Left lung (tissue), 10 donors: ENCODE data around the gene ACOT7. TPM values are rescaled to one million over a fixed set of nuclear protein-coding genes. Genes with fewer than 3 reads are reported as not detected.

Experiments
- ATAC-seq: fragments of 200-7000 bp; cut with Tn5 transposase; one replicate; pipeline ENCODE4 v1.9.1; 2020; ENCODE audit warnings: moderate library complexity
- DNase-seq, 4 donors: peaks; one replicate each; pipeline ENCODE4 v3.0.0-alpha.2; 2013 to 2020
- H3K27ac ChIP-seq, 2 donors: fragments of 200-600 bp; sonication (generic) in 1 of 2; one replicate each; pipeline versions ENCODE4 v1.5.0 to v1.8.0; 2020 to 2021
- H3K27me3 ChIP-seq, 2 donors: fragments of 200-600 bp; sonication (generic) in 1 of 2; one replicate each; pipeline versions ENCODE4 v1.5.0 to v1.8.0; 2020 to 2021
- H3K36me3 ChIP-seq, 2 donors: fragments of 200-600 bp; sonication (generic) in 1 of 2; one replicate each; pipeline versions ENCODE4 v1.5.0 to v1.8.0; 2020 to 2021
- H3K4me1 ChIP-seq, 2 donors: fragments of 200-600 bp; one replicate each; pipeline ENCODE4 v1.8.0; 2021
- H3K4me3 ChIP-seq, 2 donors: fragments of 200-600 bp; sonication (generic) in 1 of 2; one replicate each; pipeline versions ENCODE4 v1.5.0 to v1.8.0; 2020 to 2021; ENCODE audit warnings: mild to moderate bottlenecking in 1 of 2
- H3K9me3 ChIP-seq, 2 donors: fragments of 200-600 bp; sonication (generic) in 1 of 2; one replicate each; pipeline versions ENCODE4 v1.5.0 to v1.8.0; 2020 to 2021
- intact Hi-C, 2 donors: fragments of 100-400 bp; cut with DNase I; formaldehyde crosslinking; loops; one replicate each; pipeline versions ENCODE4 v1.11.2 to v1.14.2; 2022
- polyA plus RNA-seq, 6 donors: library from polyadenylated mRNA; unstranded; fragments of 120-200 nt; gene quantifications; one replicate each; pipeline ENCODE4 v1.2.1, GENCODE V29; 2013; ENCODE audit not compliant: insufficient read length in 6 of 6
- total RNA-seq, 2 donors: library from RNA; stranded (reverse); fragmentation: NEBNext Ultra II Directional; extraction: Animal tissue kit (Norgen Biotek cat#: 25700); gene quantifications; one replicate each; pipeline ENCODE4 v1.2.1, GENCODE V29; 2021
- TF ChIP-seq, protein P1 (sequence below), 2 donors: fragments of 200-600 bp; sonication (generic) in 1 of 2; IDR thresholded peaks; one replicate each; pipeline versions ENCODE4 v1.5.0 to v1.8.0; 2021; ENCODE audit warnings: antibody characterized with exemption in 2 of 2
- donor health status: DM: no; HTN: yes; CAD: no.
- donor health status: DM: no; HTN: no; CAD: no.

Gene ACOT7
- total and polyA plus RNA-seq, 8 donors: 13.1 to 30.1 (median 14.9) TPM

- Histone ChIP-seq H3K4me1 (no peaks in the 10 kb centered on the region), H3K27ac (no peak overlapping the region), H3K36me3 (no peaks in the 10 kb centered on the region), H3K4me3 (no peak overlapping the region), H3K9me3 (no peaks in the 10 kb centered on the region), H3K27me3 (no peaks in the 10 kb centered on the region)
- no peak for ATAC-seq
- peak in 1 of 4 donors; percentile 37 for DNase-seq
- TF ChIP-seq, protein P1, sequence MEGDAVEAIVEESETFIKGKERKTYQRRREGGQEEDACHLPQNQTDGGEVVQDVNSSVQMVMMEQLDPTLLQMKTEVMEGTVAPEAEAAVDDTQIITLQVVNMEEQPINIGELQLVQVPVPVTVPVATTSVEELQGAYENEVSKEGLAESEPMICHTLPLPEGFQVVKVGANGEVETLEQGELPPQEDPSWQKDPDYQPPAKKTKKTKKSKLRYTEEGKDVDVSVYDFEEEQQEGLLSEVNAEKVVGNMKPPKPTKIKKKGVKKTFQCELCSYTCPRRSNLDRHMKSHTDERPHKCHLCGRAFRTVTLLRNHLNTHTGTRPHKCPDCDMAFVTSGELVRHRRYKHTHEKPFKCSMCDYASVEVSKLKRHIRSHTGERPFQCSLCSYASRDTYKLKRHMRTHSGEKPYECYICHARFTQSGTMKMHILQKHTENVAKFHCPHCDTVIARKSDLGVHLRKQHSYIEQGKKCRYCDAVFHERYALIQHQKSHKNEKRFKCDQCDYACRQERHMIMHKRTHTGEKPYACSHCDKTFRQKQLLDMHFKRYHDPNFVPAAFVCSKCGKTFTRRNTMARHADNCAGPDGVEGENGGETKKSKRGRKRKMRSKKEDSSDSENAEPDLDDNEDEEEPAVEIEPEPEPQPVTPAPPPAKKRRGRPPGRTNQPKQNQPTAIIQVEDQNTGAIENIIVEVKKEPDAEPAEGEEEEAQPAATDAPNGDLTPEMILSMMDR (IDR thresholded peaks at IDR 0.05): no peak
- intact Hi-C loops: no loop called here
These were observed 93.9 kb downstream of the ACOT7 start for GRCh38 chr1:6299557-6300165.

DNA sequence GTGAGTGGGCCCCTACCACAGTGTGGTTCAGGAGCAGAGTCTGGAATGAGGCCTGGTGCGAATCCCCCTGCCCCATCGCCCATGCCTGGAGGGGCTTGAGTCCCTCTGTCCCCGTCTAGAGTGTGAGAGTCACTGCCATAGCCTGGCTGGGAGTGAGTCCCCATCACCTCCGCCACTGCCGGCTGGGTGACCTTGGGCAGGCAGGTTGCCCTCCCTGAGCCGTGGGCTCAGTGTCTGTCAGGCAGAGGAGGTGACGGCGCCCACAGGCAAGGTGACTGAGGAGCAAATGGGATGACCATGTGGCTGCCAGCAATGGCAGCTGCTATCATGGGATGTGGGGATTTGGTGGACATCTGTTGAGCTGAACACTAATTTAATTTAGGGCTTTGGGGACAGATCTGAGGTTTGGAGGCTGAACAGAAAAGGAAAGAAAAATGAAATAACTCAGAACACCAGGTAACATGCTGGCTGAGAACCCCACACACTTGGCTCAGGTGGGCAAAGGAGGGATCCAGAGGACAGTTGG lies 94.6 kb downstream of the ACOT7 start:
- no peak for ATAC-seq
- H3K27me3 ChIP-seq: no peaks in the 10 kb centered on the region
- TF ChIP-seq, protein P1 (IDR thresholded peaks at IDR 0.05): no peak

DNA sequence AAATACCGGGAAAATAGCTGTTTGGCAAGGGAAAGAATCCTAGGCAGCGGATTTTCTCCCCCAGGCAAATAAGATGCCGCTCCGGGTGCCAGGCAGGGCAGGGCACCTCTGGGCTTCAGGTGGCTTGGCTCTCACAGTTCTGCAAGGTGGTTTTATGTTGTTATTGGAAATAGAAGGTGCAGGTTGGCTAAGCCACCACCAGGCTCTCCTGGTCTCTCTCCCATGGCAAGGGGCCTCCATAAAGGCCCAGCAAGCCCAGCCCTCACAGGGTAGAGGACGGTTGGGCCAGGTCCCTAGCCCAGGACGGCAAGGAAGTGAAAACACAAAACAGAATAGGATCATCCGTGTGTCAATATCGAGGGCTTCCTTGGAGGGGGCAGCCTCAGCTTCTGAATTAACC lies 95.0 kb downstream of the ACOT7 start:
- Histone ChIP-seq H3K36me3 (peaks cover 0 to 9% of the 10 kb centered on the region in 2 donors), H3K4me1 (no peaks in the 10 kb centered on the region), H3K4me3 (no peak overlapping the region), H3K27ac (no peak overlapping the region), H3K27me3 (no peaks in the 10 kb centered on the region), H3K9me3 (no peaks in the 10 kb centered on the region)
- no peak for ATAC-seq
- TF ChIP-seq, protein P1 (IDR thresholded peaks at IDR 0.05): no peak
- intact Hi-C loops: no loop called here
- peak in 1 of 4 donors; percentile 24 for DNase-seq

More for the DNA sequence above, 94.6 kb downstream of the ACOT7 start:
- Histone ChIP-seq H3K9me3 (no peaks in the 10 kb centered on the region), H3K36me3 (peaks cover 0 to 4% of the 10 kb centered on the region in 2 donors), H3K27ac (no peak overlapping the region), H3K4me3 (no peak overlapping the region), H3K4me1 (no peaks in the 10 kb centered on the region)
- intact Hi-C loops: no loop called here
- DNase-seq: peak in 1 of 4 donors; percentile 54

DNA sequence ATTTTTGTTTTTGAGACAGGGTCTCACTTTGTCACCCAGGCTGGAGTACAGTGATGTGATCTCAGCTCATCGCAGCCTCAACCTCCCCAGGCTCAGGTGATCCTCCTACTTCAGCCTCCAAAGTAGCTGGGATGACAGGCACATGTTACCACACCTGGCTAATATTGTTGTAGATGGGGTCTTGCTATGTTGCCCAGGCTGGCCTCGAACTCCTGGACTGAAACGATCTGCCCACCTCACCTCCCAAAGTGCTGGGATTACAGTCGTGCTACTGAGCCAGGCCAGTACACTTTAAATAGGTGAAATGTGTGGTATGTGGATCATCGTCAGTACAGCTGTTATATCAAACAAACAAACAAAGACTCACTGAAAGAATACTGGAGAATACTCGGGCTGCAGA lies 97.7 kb downstream of the ACOT7 start:
- no peak for ATAC-seq
- intact Hi-C loops: no loop called here
- peaks cover 0 to 9% of the 10 kb centered on the region in 2 donors for H3K36me3 ChIP-seq
- H3K27ac ChIP-seq: no peak overlapping the region
- no peaks in the 10 kb centered on the region for H3K4me1 ChIP-seq
- TF ChIP-seq, protein P1 (IDR thresholded peaks at IDR 0.05): no peak
- H3K9me3 ChIP-seq: no peaks in the 10 kb centered on the region
- no peak overlapping the region for H3K4me3 ChIP-seq
- no peak for DNase-seq
- H3K27me3 ChIP-seq: no peaks in the 10 kb centered on the region

DNA sequence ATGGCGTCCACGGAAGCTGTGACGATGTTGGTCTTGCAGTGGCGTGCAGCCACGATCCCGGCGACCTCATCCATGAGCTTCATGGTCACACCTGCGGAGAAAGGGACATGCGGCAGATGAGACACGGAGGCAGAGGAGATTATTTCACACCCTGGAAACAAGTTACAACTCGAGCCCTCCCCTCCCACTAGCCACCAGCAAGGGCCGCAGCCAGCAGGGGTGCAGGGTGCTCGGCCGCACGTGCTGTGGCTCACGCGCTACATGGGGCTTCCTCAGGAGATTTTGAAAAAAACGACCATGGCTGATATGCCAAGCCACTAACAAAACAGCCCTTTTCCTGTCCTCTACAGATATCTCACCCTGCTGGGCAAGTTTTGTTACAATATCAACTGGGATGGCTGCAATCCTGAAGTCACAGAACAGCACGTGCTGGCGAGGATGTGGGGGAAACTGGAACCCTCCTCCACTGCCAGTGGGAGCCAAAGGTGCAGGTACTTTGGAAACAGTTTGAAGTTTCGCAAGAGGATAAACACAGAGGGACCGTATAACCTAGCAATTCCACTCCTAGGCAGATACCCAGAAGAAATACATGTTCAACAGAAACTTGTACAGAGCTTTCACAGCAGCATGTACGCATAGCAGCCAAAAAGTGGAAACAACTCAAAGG lies 98.5 kb downstream of the ACOT7 start:
- DNase-seq: peak in 1 of 4 donors; percentile 57
- intact Hi-C loops: no loop called here
- ATAC-seq: no peak
- H3K27me3 ChIP-seq: no peaks in the 10 kb centered on the region
- TF ChIP-seq, protein P1 (IDR thresholded peaks at IDR 0.05): no peak
- no peaks in the 10 kb centered on the region for H3K9me3 ChIP-seq
- H3K36me3 ChIP-seq: peaks cover 0 to 9% of the 10 kb centered on the region in 2 donors
- H3K4me1 ChIP-seq: no peaks in the 10 kb centered on the region
- no peak overlapping the region for H3K27ac ChIP-seq
- no peak overlapping the region for H3K4me3 ChIP-seq
